ENCODE results near the gene YIF1A. TPM values are rescaled to one million over a fixed set of nuclear protein-coding genes. Genes with fewer than 3 reads are reported as not detected.

The YIF1A gene
- total RNA-seq, 1 experiment from 2014 or later, result 64.3 TPM

DNA sequence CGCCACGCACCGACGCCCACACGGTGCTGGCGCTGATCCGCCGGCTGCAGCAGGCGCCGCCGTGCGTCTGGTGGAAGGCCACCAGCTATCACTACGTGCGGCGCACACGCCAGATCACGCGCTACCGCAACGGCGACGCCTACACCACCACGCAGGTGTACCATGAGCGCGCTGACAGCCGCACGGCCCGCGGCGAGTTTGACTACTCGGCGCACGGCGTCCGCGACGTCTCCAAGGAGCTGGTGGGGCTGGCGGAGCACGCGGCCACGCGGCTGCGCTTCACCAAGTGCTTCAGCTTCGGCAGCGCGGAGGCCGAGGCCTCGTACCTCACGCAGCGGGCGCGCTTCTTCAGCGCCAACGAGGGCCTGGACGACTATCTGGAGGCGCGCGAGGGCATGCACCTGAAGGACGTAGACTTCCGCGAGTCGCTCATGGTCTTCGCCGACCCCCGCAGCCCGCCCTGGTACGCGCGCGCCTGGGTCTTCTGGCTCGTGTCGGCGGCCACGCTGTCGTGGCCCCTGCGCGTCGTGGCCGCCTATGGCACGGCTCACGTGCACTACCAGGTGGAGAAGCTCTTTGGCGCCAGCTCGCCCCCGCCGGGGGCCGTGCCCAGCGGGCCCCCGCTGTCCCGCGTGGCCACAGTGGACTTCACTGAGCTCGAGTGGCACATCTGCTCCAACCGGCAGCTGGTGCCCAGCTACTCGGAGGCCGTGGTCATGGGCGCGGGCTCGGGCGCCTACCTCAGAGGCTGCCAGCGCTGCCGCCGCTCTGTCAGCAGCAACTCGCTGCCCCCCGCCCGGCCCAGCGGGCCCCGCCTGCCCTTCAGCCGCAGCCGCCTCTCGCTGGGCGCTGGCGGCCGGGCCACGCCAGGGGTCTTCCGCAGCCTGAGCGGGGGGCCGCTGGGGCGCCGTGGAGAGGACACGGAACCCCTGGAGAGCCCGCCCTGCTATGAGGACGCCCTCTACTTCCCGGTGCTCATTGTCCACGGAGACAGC, 6.0 kb upstream of the YIF1A start:
- no peak overlapping the region for H2BK120ac ChIP-seq (ENCODE audit: low read depth, low read length, poor library complexity, severe bottlenecking)
- H3K79me1 ChIP-seq (ENCODE audit: insufficient read depth, low read depth, low read length, poor library complexity, severe bottlenecking), result no peaks in the 10 kb centered on the region
- peaks cover 6% of the 10 kb centered on the region for H3K23me2 ChIP-seq (ENCODE audit: insufficient read length, low read depth, low read length, poor library complexity, severe bottlenecking)
- H4K91ac ChIP-seq (ENCODE audit: insufficient read length, low read depth, low read length), result no peak overlapping the region
- H3K36me3 Mint-ChIP-seq (ENCODE audit: insufficient read depth in 1 of 3, low read depth in 3 of 3), result peaks cover 0 to 2% (median 0%) of the 10 kb centered on the region in 3 experiments; a peak in 2 of 7 replicates
- no peak overlapping the region for H3K23ac ChIP-seq (ENCODE audit: insufficient read length, low read depth, low read length)
- no peaks in the 10 kb centered on the region for H3K9me3 ChIP-seq (ENCODE audit: control insufficient read depth, low read depth, low read length)
- H4K8ac ChIP-seq (replicated peaks; ENCODE audit: insufficient read length, low read depth, low read length), result no peak overlapping the region
- H3K9me3 Mint-ChIP-seq, result no peaks in the 10 kb centered on the region
- no peak for DNase-seq
- no peak overlapping the region for H3K4me3 Mint-ChIP-seq
- peaks cover 8% of the 10 kb centered on the region; the same call in 1 of the 2 replicates for H3K27me3 ChIP-seq (ENCODE audit: insufficient read depth, low read length)
- no peak overlapping the region for H3T11ph ChIP-seq (ENCODE audit: low read length)
- H2BK12ac ChIP-seq (ENCODE audit: insufficient read length, low read depth, low read length), result no peak overlapping the region
- H3K4me1 Mint-ChIP-seq, result peaks cover 20 to 28% of the 10 kb centered on the region in 2 experiments
- H2BK5ac ChIP-seq (ENCODE audit: insufficient read length, low read length), result no peak overlapping the region
- TF ChIP-seq, protein P1, sequence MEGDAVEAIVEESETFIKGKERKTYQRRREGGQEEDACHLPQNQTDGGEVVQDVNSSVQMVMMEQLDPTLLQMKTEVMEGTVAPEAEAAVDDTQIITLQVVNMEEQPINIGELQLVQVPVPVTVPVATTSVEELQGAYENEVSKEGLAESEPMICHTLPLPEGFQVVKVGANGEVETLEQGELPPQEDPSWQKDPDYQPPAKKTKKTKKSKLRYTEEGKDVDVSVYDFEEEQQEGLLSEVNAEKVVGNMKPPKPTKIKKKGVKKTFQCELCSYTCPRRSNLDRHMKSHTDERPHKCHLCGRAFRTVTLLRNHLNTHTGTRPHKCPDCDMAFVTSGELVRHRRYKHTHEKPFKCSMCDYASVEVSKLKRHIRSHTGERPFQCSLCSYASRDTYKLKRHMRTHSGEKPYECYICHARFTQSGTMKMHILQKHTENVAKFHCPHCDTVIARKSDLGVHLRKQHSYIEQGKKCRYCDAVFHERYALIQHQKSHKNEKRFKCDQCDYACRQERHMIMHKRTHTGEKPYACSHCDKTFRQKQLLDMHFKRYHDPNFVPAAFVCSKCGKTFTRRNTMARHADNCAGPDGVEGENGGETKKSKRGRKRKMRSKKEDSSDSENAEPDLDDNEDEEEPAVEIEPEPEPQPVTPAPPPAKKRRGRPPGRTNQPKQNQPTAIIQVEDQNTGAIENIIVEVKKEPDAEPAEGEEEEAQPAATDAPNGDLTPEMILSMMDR (conservative IDR thresholded peaks at IDR 0.05), result no peak
- H2BK20ac ChIP-seq (ENCODE audit: low read depth, low read length, poor library complexity, severe bottlenecking), result no peak overlapping the region
- no peak overlapping the region for H3K14ac ChIP-seq (ENCODE audit: insufficient read depth, low read length)
- no peak overlapping the region for H3K56ac ChIP-seq (ENCODE audit: insufficient read length, low read depth, low read length)
- no peaks in the 10 kb centered on the region for H3K79me2 ChIP-seq (ENCODE audit: insufficient read depth, low read length)
- no peak overlapping the region for H2BK15ac ChIP-seq (ENCODE audit: low read depth, low read length)
- H4K5ac ChIP-seq (ENCODE audit: insufficient read length, low read depth, low read length), result no peak overlapping the region
- no peak overlapping the region for H3K4me2 ChIP-seq (ENCODE audit: insufficient read depth, insufficient read length, low read length)
- H3K9ac ChIP-seq (ENCODE audit: extremely low read depth, insufficient read length, low read length), result no peak overlapping the region
- no peak overlapping the region for H2AK5ac ChIP-seq (ENCODE audit: insufficient read length, low read length)
- H3K27me3 Mint-ChIP-seq (ENCODE audit: low read depth), result peaks cover 36% of the 10 kb centered on the region
- peaks cover 4% of the 10 kb centered on the region for H3K4me1 ChIP-seq (ENCODE audit: insufficient read depth, low read length)
- H4K20me1 ChIP-seq (ENCODE audit: control insufficient read depth, insufficient read depth, insufficient read length), result no peaks in the 10 kb centered on the region
- no peak overlapping the region for H3K4ac ChIP-seq (ENCODE audit: low read depth, low read length)
- H3K27ac ChIP-seq (ENCODE audit: insufficient read length, low read depth, low read length), result no peak overlapping the region
- H2AFZ ChIP-seq (ENCODE audit: low read length), result no peak overlapping the region
- H3K18ac ChIP-seq (ENCODE audit: insufficient read length, low read depth, low read length), result no peak overlapping the region
- WGBS (ENCODE audit: extremely low coverage, insufficient read length, low lambda C conversion rate), result no CpG with 5 or more reads among the region's 123 CpGs
- no peak overlapping the region for H3K27ac Mint-ChIP-seq

Data from H9 (cell line).